ENCODE results near the gene MUC4.

The MUC4 gene

DNA sequence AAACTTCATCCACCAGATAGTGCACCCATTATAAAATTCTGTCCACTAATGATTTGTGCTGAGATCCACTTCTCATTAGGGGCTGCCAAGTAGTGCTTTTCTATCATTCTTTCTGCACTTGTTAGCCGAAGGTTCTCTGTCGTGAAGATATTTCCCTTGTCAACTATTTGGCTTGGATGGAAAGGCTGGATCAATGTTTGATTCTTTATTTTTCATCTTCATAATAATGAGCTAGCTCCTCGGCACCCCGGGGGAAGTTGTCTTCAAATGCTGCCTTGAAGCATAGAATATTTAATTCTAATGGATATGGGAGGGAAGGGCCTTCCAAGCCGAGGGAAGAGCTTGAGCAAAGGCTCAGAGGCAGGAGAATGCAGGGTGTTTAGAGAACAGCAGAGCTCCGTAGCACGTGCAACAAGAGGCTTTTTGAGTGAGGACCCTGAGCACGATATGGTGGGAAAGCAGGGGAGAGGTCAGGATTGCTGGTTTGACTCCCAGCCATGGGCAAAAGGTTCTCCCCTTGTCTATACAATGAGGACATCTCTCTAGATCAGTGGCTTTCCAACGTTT, 107.2 kb downstream of the MUC4 start:
- no peak; the same call in 2 of the 3 replicates for ATAC-seq

DNA sequence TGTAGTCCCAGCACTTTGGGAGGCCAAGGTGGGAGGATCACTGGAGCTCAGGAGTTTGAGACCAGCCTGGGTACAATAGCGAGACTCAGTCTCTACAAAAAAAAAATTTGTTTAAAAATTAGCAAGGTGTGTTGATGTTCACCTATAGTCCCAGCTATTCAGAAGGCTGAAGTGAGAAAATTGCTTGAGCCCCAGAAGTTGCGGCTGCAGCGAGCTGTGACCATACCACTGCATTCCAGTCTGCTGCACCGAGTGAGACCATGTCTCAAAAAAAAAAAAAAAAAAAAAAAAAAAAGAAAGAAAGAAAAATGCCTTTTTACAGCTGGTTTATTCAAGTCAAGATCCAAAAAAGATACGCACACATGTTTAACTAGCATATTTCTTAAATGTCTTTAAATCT, 108.0 kb downstream of the MUC4 start:
- TF ChIP-seq ZC3H10 (CRISPR knock-in tag; IDR thresholded peaks at IDR 0.05), result no peak
- no peak for TF ChIP-seq BACH2 (CRISPR knock-in tag; IDR thresholded peaks at IDR 0.05; ENCODE audit: borderline replicate concordance)
- TF ChIP-seq GLIS3 (CRISPR knock-in tag; IDR thresholded peaks at IDR 0.05), result no peak
- TF ChIP-seq, protein P1, sequence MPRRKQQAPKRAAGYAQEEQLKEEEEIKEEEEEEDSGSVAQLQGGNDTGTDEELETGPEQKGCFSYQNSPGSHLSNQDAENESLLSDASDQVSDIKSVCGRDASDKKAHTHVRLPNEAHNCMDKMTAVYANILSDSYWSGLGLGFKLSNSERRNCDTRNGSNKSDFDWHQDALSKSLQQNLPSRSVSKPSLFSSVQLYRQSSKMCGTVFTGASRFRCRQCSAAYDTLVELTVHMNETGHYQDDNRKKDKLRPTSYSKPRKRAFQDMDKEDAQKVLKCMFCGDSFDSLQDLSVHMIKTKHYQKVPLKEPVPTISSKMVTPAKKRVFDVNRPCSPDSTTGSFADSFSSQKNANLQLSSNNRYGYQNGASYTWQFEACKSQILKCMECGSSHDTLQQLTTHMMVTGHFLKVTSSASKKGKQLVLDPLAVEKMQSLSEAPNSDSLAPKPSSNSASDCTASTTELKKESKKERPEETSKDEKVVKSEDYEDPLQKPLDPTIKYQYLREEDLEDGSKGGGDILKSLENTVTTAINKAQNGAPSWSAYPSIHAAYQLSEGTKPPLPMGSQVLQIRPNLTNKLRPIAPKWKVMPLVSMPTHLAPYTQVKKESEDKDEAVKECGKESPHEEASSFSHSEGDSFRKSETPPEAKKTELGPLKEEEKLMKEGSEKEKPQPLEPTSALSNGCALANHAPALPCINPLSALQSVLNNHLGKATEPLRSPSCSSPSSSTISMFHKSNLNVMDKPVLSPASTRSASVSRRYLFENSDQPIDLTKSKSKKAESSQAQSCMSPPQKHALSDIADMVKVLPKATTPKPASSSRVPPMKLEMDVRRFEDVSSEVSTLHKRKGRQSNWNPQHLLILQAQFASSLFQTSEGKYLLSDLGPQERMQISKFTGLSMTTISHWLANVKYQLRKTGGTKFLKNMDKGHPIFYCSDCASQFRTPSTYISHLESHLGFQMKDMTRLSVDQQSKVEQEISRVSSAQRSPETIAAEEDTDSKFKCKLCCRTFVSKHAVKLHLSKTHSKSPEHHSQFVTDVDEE (CRISPR knock-in tag; IDR thresholded peaks at IDR 0.05), result no peak
- no peak for TF ChIP-seq ZNF8 (CRISPR knock-in tag; IDR thresholded peaks at IDR 0.05)
- TF ChIP-seq, protein P2, sequence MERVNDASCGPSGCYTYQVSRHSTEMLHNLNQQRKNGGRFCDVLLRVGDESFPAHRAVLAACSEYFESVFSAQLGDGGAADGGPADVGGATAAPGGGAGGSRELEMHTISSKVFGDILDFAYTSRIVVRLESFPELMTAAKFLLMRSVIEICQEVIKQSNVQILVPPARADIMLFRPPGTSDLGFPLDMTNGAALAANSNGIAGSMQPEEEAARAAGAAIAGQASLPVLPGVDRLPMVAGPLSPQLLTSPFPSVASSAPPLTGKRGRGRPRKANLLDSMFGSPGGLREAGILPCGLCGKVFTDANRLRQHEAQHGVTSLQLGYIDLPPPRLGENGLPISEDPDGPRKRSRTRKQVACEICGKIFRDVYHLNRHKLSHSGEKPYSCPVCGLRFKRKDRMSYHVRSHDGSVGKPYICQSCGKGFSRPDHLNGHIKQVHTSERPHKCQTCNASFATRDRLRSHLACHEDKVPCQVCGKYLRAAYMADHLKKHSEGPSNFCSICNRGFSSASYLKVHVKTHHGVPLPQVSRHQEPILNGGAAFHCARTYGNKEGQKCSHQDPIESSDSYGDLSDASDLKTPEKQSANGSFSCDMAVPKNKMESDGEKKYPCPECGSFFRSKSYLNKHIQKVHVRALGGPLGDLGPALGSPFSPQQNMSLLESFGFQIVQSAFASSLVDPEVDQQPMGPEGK (CRISPR knock-in tag; IDR thresholded peaks at IDR 0.05; ENCODE audit: borderline replicate concordance), result no peak
- TF ChIP-seq ARNTL (CRISPR knock-in tag; IDR thresholded peaks at IDR 0.05; ENCODE audit: borderline replicate concordance, low read depth), result no peak
- no peak for TF ChIP-seq ZNF70 (CRISPR knock-in tag; IDR thresholded peaks at IDR 0.05)
- no peak for TF ChIP-seq CSDC2 (CRISPR knock-in tag; IDR thresholded peaks at IDR 0.05)
- no peak for TF ChIP-seq SNAI2 (CRISPR knock-in tag; IDR thresholded peaks at IDR 0.05)
- TF ChIP-seq ZFP30 (CRISPR knock-in tag; IDR thresholded peaks at IDR 0.05), result no peak
- no peak for TF ChIP-seq TOX (CRISPR knock-in tag; IDR thresholded peaks at IDR 0.05; ENCODE audit: borderline replicate concordance)
- TF ChIP-seq, protein P3, sequence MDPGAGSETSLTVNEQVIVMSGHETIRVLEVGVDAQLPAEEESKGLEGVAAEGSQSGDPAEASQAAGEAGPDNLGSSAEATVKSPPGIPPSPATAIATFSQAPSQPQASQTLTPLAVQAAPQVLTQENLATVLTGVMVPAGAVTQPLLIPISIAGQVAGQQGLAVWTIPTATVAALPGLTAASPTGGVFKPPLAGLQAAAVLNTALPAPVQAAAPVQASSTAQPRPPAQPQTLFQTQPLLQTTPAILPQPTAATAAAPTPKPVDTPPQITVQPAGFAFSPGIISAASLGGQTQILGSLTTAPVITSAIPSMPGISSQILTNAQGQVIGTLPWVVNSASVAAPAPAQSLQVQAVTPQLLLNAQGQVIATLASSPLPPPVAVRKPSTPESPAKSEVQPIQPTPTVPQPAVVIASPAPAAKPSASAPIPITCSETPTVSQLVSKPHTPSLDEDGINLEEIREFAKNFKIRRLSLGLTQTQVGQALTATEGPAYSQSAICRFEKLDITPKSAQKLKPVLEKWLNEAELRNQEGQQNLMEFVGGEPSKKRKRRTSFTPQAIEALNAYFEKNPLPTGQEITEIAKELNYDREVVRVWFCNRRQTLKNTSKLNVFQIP (CRISPR knock-in tag; IDR thresholded peaks at IDR 0.05; ENCODE audit: borderline replicate concordance, low read depth), result no peak
- no peak for TF ChIP-seq PPARA (CRISPR knock-in tag; IDR thresholded peaks at IDR 0.05; ENCODE audit: borderline replicate concordance)
- TF ChIP-seq ZFP3 (CRISPR knock-in tag; IDR thresholded peaks at IDR 0.05), result no peak
- no peak for TF ChIP-seq ESRRG (CRISPR knock-in tag; IDR thresholded peaks at IDR 0.05)
- no peak for TF ChIP-seq RARB (CRISPR knock-in tag; IDR thresholded peaks at IDR 0.05)

More for the DNA sequence above, 107.2 kb downstream of the MUC4 start:
- TF ChIP-seq ZNF70 (CRISPR knock-in tag; IDR thresholded peaks at IDR 0.05) (no peak), CSDC2 (CRISPR knock-in tag; IDR thresholded peaks at IDR 0.05) (no peak), PPARA (CRISPR knock-in tag; IDR thresholded peaks at IDR 0.05; ENCODE audit: borderline replicate concordance) (no peak), ZFP3 (CRISPR knock-in tag; IDR thresholded peaks at IDR 0.05) (no peak), ZNF8 (CRISPR knock-in tag; IDR thresholded peaks at IDR 0.05) (no peak), ISL1 (CRISPR knock-in tag; IDR thresholded peaks at IDR 0.05) (no peak), ZFP30 (CRISPR knock-in tag; IDR thresholded peaks at IDR 0.05) (no peak), OSR1 (CRISPR knock-in tag; IDR thresholded peaks at IDR 0.05) (no peak), ZNF565 (CRISPR knock-in tag; conservative IDR thresholded peaks at IDR 0.05; ENCODE audit: low read depth) (no peak)
- TF ChIP-seq, protein P3 (CRISPR knock-in tag; IDR thresholded peaks at IDR 0.05; ENCODE audit: borderline replicate concordance, low read depth), result no peak
- TF ChIP-seq, protein P4, sequence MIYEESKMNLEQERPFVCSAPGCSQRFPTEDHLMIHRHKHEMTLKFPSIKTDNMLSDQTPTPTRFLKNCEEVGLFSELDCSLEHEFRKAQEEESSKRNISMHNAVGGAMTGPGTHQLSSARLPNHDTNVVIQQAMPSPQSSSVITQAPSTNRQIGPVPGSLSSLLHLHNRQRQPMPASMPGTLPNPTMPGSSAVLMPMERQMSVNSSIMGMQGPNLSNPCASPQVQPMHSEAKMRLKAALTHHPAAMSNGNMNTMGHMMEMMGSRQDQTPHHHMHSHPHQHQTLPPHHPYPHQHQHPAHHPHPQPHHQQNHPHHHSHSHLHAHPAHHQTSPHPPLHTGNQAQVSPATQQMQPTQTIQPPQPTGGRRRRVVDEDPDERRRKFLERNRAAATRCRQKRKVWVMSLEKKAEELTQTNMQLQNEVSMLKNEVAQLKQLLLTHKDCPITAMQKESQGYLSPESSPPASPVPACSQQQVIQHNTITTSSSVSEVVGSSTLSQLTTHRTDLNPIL (CRISPR knock-in tag; IDR thresholded peaks at IDR 0.05; ENCODE audit: low read depth), result no peak

More for the DNA sequence above, 108.0 kb downstream of the MUC4 start:
- ATAC-seq, result no peak
